Right atrium auricular region (tissue), 2 donors: Measurements from ENCODE around the gene SMIM30. TPM values are rescaled to one million over a fixed set of nuclear protein-coding genes. Genes with fewer than 3 reads are reported as not detected.

Source experiments
- DNase-seq: peaks from one replicate; pipeline ENCODE4 v3.0.0-alpha.2; 2019; ENCODE audit warnings: low spot score
- H3K27ac ChIP-seq, 2 donors: fragments of 200-600 bp; sonication (generic); 1 replicate in 1 of 2; 2 replicates in 1 of 2; pipeline ENCODE4 v1.5.1; 2016 to 2019
- H3K27me3 ChIP-seq, 2 donors: fragments of 200-600 bp; sonication (generic); one replicate each; pipeline versions ENCODE4 v1.5.1 to v1.6.0; 2017 to 2019
- H3K36me3 ChIP-seq: fragments of 200-600 bp; sonication (generic); one replicate; pipeline ENCODE4 v1.5.1; 2016
- H3K4me1 ChIP-seq, 2 donors: fragments of 200-600 bp; sonication (generic); one replicate each; pipeline versions ENCODE4 v1.5.1 to v1.6.0; 2017 to 2019
- H3K4me3 ChIP-seq, 2 donors: fragments of 200-600 bp; sonication (generic); 1 replicate in 1 of 2; 2 replicates in 1 of 2; pipeline ENCODE4 v1.5.1; 2017 to 2019; ENCODE audit warnings: mild to moderate bottlenecking in 1 of 2, moderate library complexity in 1 of 2
- H3K9me3 ChIP-seq, 2 donors: fragments of 200-600 bp; sonication (generic); one replicate each; pipeline ENCODE4 v1.5.1; 2019
- CTCF ChIP-seq, 2 donors: fragments of 200-600 bp; sonication (generic); IDR thresholded peaks; one replicate each; pipeline ENCODE4 v1.5.1; 2019; ENCODE audit warnings: antibody characterized with exemption in 2 of 2
- total RNA-seq, 2 donors: library from RNA; depleted of rRNA; stranded (reverse); fragments of >200 nt; gene quantifications; one replicate each; pipeline ENCODE4 v1.1.0, GENCODE V29; 2016

The SMIM30 gene
- total RNA-seq, 2 donors from 2014 or later: 93.1 to 208 TPM

GRCh38 chr7:113078331-113078730 lies 40.0 kb downstream of the SMIM30 start:
- DNase-seq: no peak
- H3K9me3 ChIP-seq: no peaks in the 10 kb centered on the region
- no peak overlapping the region for H3K27ac ChIP-seq
- no peaks in the 10 kb centered on the region for H3K4me1 ChIP-seq
- H3K36me3 ChIP-seq: no peaks in the 10 kb centered on the region
- H3K27me3 ChIP-seq: no peaks in the 10 kb centered on the region
- no peak for TF ChIP-seq CTCF (IDR thresholded peaks at IDR 0.05)
- H3K4me3 ChIP-seq: no peak overlapping the region

GRCh38 chr7:113076703-113077102 lies 41.7 kb downstream of the SMIM30 start:
- Histone ChIP-seq H3K36me3 (no peaks in the 10 kb centered on the region), H3K4me3 (no peak overlapping the region), H3K9me3 (no peaks in the 10 kb centered on the region), H3K27me3 (no peaks in the 10 kb centered on the region), H3K4me1 (no peaks in the 10 kb centered on the region), H3K27ac (no peak overlapping the region)
- TF ChIP-seq CTCF (IDR thresholded peaks at IDR 0.05): no peak
- DNase-seq: no peak

GRCh38 chr7:113071465-113071864 lies 46.9 kb downstream of the SMIM30 start:
- no peaks in the 10 kb centered on the region for H3K9me3 ChIP-seq
- no peak overlapping the region for H3K4me3 ChIP-seq
- H3K27ac ChIP-seq: no peak overlapping the region
- no peaks in the 10 kb centered on the region for H3K27me3 ChIP-seq
- H3K36me3 ChIP-seq: no peaks in the 10 kb centered on the region
- DNase-seq: no peak
- TF ChIP-seq CTCF (IDR thresholded peaks at IDR 0.05): no peak
- no peaks in the 10 kb centered on the region for H3K4me1 ChIP-seq

Other genes with a start within 250 kb of the SMIM30 start
- 1 to 10 TPM; 2.0 to 2.3 TPM for gene GPR85, start 31.7 kb downstream of the SMIM30 start, total RNA-seq